H9 (cell line): ENCODE data around the gene ADGRB3. TPM values are rescaled to one million over a fixed set of nuclear protein-coding genes. Genes with fewer than 3 reads are reported as not detected.

Source experiments
- DNase-seq: peaks from one replicate; pipeline ENCODE4 v3.0.0-alpha.2; 2017
- H2AFZ ChIP-seq: one replicate; pipeline ENCODE4 v1.6.1; 2013; ENCODE audit warnings: mild to moderate bottlenecking, low read length, control low read depth, moderate library complexity
- H2AK5ac ChIP-seq: 2 replicates; pipeline ENCODE4 v1.6.1; 2013; ENCODE audit warnings: low read length, control low read depth, mixed read lengths; ENCODE audit not compliant: insufficient read length
- H2BK120ac ChIP-seq: one replicate; pipeline ENCODE4 v1.6.1; 2013; ENCODE audit warnings: low read depth, mild to moderate bottlenecking, low read length, control low read depth, inconsistent platforms; ENCODE audit not compliant: poor library complexity, severe bottlenecking
- H2BK12ac ChIP-seq: 2 replicates; pipeline ENCODE4 v1.6.1; 2013; ENCODE audit warnings: low read length, control low read depth, mixed read lengths, low read depth; ENCODE audit not compliant: insufficient read length
- H2BK15ac ChIP-seq: 2 replicates; pipeline ENCODE4 v1.6.1; 2013; ENCODE audit warnings: low read depth, low read length, control low read depth
- H2BK20ac ChIP-seq: one replicate; pipeline ENCODE4 v1.6.1; 2013; ENCODE audit warnings: low read depth, mild to moderate bottlenecking, low read length, control low read depth, inconsistent platforms; ENCODE audit not compliant: poor library complexity, severe bottlenecking
- H2BK5ac ChIP-seq: 2 replicates; pipeline ENCODE4 v1.6.1; 2013; ENCODE audit warnings: low read length, control low read depth, mixed read lengths; ENCODE audit not compliant: insufficient read length
- H3K14ac ChIP-seq: 2 replicates; pipeline ENCODE4 v1.6.1; 2013; ENCODE audit warnings: low read length, control low read depth; ENCODE audit not compliant: insufficient read depth
- H3K18ac ChIP-seq: 2 replicates; pipeline ENCODE4 v1.6.1; 2013; ENCODE audit warnings: low read depth, mild to moderate bottlenecking, mixed read lengths, low read length, control low read depth; ENCODE audit not compliant: insufficient read length
- H3K23ac ChIP-seq: 2 replicates; pipeline ENCODE4 v1.6.1; 2013; ENCODE audit warnings: low read length, control low read depth, mixed read lengths, low read depth; ENCODE audit not compliant: insufficient read length
- H3K23me2 ChIP-seq: 2 replicates; pipeline ENCODE4 v1.6.1; 2013; ENCODE audit warnings: low read depth, mild to moderate bottlenecking, mixed read lengths, low read length, control low read depth; ENCODE audit not compliant: insufficient read length, poor library complexity, severe bottlenecking
- H3K27ac ChIP-seq: 2 replicates; pipeline ENCODE4 v1.5.1; 2013; ENCODE audit warnings: low read length, control low read depth, mixed read lengths, low read depth; ENCODE audit not compliant: insufficient read length
- H3K27me3 ChIP-seq: 2 replicates; pipeline ENCODE4 v1.6.1; 2013; ENCODE audit warnings: low read length, control low read depth, inconsistent platforms; ENCODE audit not compliant: insufficient read depth
- H3K4ac ChIP-seq: 2 replicates; pipeline ENCODE4 v1.6.1; 2013; ENCODE audit warnings: low read depth, mild to moderate bottlenecking, control low read depth, inconsistent platforms, low read length, moderate library complexity
- H3K4me1 ChIP-seq: 2 replicates; pipeline ENCODE4 v1.6.1; 2013; ENCODE audit warnings: low read length, control low read depth, inconsistent platforms; ENCODE audit not compliant: insufficient read depth
- H3K4me2 ChIP-seq: 2 replicates; pipeline ENCODE4 v1.6.1; 2013; ENCODE audit warnings: low read length, control low read depth, mixed read lengths; ENCODE audit not compliant: insufficient read length, insufficient read depth
- H3K56ac ChIP-seq: 2 replicates; pipeline ENCODE4 v1.6.1; 2013; ENCODE audit warnings: low read depth, mild to moderate bottlenecking, mixed read lengths, low read length, control low read depth; ENCODE audit not compliant: insufficient read length
- H3K79me1 ChIP-seq: 2 replicates; pipeline ENCODE4 v1.6.1; 2013; ENCODE audit warnings: low read depth, mild to moderate bottlenecking, moderate library complexity, low read length, control low read depth, inconsistent platforms; ENCODE audit not compliant: insufficient read depth, poor library complexity, severe bottlenecking
- H3K79me2 ChIP-seq: 2 replicates; pipeline ENCODE4 v1.6.1; 2013; ENCODE audit warnings: low read length, control low read depth, inconsistent platforms; ENCODE audit not compliant: insufficient read depth
- H3K9ac ChIP-seq: 2 replicates; pipeline ENCODE4 v1.6.1; 2013; ENCODE audit warnings: low read length, control low read depth, mixed read lengths; ENCODE audit not compliant: insufficient read length; ENCODE audit errors: extremely low read depth
- H3K9me3 ChIP-seq: one replicate; pipeline ENCODE4 v1.6.1; 2013; ENCODE audit warnings: low read depth, low read length, inconsistent platforms; ENCODE audit not compliant: control insufficient read depth
- H3T11ph ChIP-seq: one replicate; pipeline ENCODE4 v1.6.1; 2013; ENCODE audit warnings: mild to moderate bottlenecking, low read length, control low read depth, inconsistent platforms
- H4K20me1 ChIP-seq: one replicate; pipeline ENCODE4 v1.6.1; 2013; ENCODE audit not compliant: control insufficient read depth, insufficient read length, insufficient read depth
- H4K5ac ChIP-seq: 2 replicates; pipeline ENCODE4 v1.6.1; 2013; ENCODE audit warnings: low read depth, mild to moderate bottlenecking, mixed read lengths, low read length, control low read depth; ENCODE audit not compliant: insufficient read length
- H4K8ac ChIP-seq: replicated peaks from 2 replicates; pipeline ENCODE4 v1.6.1; 2013; ENCODE audit warnings: low read length, control low read depth, mixed read lengths, low read depth; ENCODE audit not compliant: insufficient read length
- H4K91ac ChIP-seq: 2 replicates; pipeline ENCODE4 v1.6.1; 2013; ENCODE audit warnings: low read depth, mild to moderate bottlenecking, moderate library complexity, mixed read lengths, low read length, control low read depth; ENCODE audit not compliant: insufficient read length
- H3K27ac Mint-ChIP-seq, 3 experiments: 2 replicates in 2 of 3; 3 replicates in 1 of 3; pipeline ENCODE4 v1.8.0; 2020 to 2021; ENCODE audit warnings: mixed read lengths in 3 of 3, mild to moderate bottlenecking in 1 of 3, moderate library complexity in 1 of 3
- H3K27me3 Mint-ChIP-seq: 2 replicates; pipeline ENCODE4 v1.8.0; 2021; ENCODE audit warnings: low read depth, mild to moderate bottlenecking, moderate library complexity, mixed read lengths
- H3K36me3 Mint-ChIP-seq, 3 experiments: 2 replicates in 2 of 3; 3 replicates in 1 of 3; pipeline ENCODE4 v1.8.0; 2020 to 2021; ENCODE audit warnings: low read depth in 3 of 3, mixed read lengths in 3 of 3; ENCODE audit not compliant: insufficient read depth in 1 of 3
- H3K4me1 Mint-ChIP-seq, 2 experiments: 2 replicates each; pipeline ENCODE4 v1.8.0; 2020; ENCODE audit warnings: mixed read lengths in 2 of 2
- H3K4me3 Mint-ChIP-seq, 2 experiments: 2 replicates in 1 of 2; 3 replicates in 1 of 2; pipeline ENCODE4 v1.8.0; 2020 to 2021; ENCODE audit warnings: mild to moderate bottlenecking in 2 of 2, mixed read lengths in 2 of 2, moderate library complexity in 1 of 2
- H3K9me3 Mint-ChIP-seq, 2 experiments: 2 replicates in 1 of 2; 3 replicates in 1 of 2; pipeline ENCODE4 v1.8.0; 2020; ENCODE audit warnings: mild to moderate bottlenecking in 2 of 2, mixed read lengths in 2 of 2, moderate library complexity in 1 of 2
- CTCF ChIP-seq: fragments of 200-600 bp; sonication (generic); conservative IDR thresholded peaks from 3 replicates; pipeline ENCODE4 v1.8.0; 2021; ENCODE audit warnings: antibody characterized with exemption, mild to moderate bottlenecking
- WGBS: extraction: QIAGEN DNeasy Blood & Tissue Kit; methylation state at CpG from one replicate; pipeline ENCODE4 v1.1.7; 2013; ENCODE audit warnings: missing lambda C conversion rate, low lambda C conversion rate, mixed read lengths; ENCODE audit not compliant: insufficient read length; ENCODE audit errors: extremely low coverage; 5-methylcytosine and 5-hydroxymethylcytosine counted together
- total RNA-seq: library from RNA; stranded (reverse); gene quantifications from 2 replicates; pipeline ENCODE4 v1.2.1, GENCODE V29; 2021

Gene ADGRB3
- total RNA-seq, 1 experiment from 2014 or later: 0.37 TPM

DNA sequence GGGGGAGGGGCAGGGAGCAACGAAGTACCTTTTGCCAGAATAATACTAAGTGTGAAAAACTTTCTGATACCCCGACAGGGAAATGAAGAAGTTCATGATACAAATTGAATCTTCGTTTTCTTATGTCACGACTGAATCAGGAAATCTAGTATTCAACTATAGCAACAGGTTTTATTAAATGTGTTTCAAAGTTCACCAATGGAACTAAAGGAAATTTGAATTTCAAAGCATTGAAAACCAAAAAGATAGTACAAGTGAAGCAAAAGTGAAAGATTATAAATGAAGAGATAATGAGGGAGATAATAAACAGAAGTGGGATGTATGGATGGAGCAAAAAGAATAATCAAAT lies 333.2 kb downstream of the ADGRB3 start:
- Histone ChIP-seq H3K9ac (no peak overlapping the region), H2BK20ac (no peak overlapping the region), H3K79me1 (no peaks in the 10 kb centered on the region), H3K4ac (no peak overlapping the region), H3K27me3 (no peaks in the 10 kb centered on the region), H3K79me2 (no peaks in the 10 kb centered on the region), H3K23me2 (no peaks in the 10 kb centered on the region), H3K27ac (no peak overlapping the region), H2BK15ac (no peak overlapping the region), H4K91ac (no peak overlapping the region), H2BK120ac (no peak overlapping the region), H3K23ac (no peak overlapping the region), H3T11ph (no peak overlapping the region), H3K9me3 (no peaks in the 10 kb centered on the region), H3K4me1 (no peaks in the 10 kb centered on the region), H2BK12ac (no peak overlapping the region), H3K4me2 (no peak overlapping the region), H4K5ac (no peak overlapping the region), H4K8ac (no peak overlapping the region), H3K56ac (no peak overlapping the region), H3K18ac (no peak overlapping the region), H3K14ac (no peak overlapping the region), H4K20me1 (no peaks in the 10 kb centered on the region), H2AFZ (no peak overlapping the region), H2BK5ac (no peak overlapping the region), H2AK5ac (no peak overlapping the region)
- no peaks in the 10 kb centered on the region for H3K9me3 Mint-ChIP-seq
- no peaks in the 10 kb centered on the region for H3K27me3 Mint-ChIP-seq
- TF ChIP-seq CTCF: no peak; the same call in 2 of the 3 replicates
- DNase-seq: no peak
- peaks cover 5 to 10% of the 10 kb centered on the region in 2 experiments for H3K4me1 Mint-ChIP-seq
- WGBS: no CpG with 5 or more reads among the region's 4 CpGs
- no peaks in the 10 kb centered on the region for H3K36me3 Mint-ChIP-seq
- no peak overlapping the region for H3K27ac Mint-ChIP-seq
- H3K4me3 Mint-ChIP-seq: no peak overlapping the region
